ENCODE data around the gene MORC3.

DNA sequence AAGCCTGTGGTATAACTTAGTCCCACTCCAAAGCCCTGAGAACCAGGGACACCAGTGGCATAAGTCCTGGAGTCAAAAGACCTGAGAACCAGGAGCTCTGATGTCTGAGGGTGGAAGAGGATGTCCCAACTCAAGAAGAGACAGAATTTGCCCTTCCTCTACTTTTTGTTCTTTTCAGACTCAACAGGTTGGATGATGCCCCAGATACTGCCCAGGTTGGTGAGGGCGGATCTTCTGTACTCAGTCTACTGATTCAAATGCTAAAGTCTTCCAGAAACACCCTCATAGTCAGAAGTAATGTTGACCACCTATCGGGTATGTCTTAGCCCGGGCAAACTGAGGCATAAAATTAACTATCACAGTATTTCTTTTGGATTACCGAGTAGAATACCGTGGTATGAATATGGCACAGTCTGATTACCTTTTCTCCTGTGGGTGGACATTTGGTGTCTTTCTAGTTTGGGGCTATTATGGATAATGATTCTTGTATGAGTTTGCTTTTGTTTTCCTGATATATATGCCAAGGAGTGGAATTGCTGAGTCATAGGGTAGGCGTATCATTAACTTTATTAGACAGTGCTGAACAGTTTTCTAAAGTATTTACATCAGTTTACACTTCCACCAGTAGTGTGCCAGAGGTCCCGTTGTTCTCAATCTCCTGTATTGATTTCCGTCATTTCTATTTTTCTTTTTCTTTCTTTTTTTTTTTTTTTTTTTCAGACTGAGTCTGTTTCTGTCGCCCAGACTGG, 62.0 kb downstream of the MORC3 start:
- TF ChIP-seq EZH2 (IDR thresholded peaks at IDR 0.05; ENCODE audit: borderline replicate concordance, low read depth, low read length, severe bottlenecking) = no peak
- TF ChIP-seq, protein P1, sequence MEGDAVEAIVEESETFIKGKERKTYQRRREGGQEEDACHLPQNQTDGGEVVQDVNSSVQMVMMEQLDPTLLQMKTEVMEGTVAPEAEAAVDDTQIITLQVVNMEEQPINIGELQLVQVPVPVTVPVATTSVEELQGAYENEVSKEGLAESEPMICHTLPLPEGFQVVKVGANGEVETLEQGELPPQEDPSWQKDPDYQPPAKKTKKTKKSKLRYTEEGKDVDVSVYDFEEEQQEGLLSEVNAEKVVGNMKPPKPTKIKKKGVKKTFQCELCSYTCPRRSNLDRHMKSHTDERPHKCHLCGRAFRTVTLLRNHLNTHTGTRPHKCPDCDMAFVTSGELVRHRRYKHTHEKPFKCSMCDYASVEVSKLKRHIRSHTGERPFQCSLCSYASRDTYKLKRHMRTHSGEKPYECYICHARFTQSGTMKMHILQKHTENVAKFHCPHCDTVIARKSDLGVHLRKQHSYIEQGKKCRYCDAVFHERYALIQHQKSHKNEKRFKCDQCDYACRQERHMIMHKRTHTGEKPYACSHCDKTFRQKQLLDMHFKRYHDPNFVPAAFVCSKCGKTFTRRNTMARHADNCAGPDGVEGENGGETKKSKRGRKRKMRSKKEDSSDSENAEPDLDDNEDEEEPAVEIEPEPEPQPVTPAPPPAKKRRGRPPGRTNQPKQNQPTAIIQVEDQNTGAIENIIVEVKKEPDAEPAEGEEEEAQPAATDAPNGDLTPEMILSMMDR (IDR thresholded peaks at IDR 0.05; ENCODE audit: borderline replicate concordance, extremely low read depth, low read length, poor library complexity, severe bottlenecking) = no peak
